NCI-H774 (cell line): ENCODE results near the gene GET4.

Source experiments
- DNase-seq: peaks from one replicate; lab custom pipeline; 2025; lab: John Stamatoyannopoulos, UW

The GET4 gene, protein sequence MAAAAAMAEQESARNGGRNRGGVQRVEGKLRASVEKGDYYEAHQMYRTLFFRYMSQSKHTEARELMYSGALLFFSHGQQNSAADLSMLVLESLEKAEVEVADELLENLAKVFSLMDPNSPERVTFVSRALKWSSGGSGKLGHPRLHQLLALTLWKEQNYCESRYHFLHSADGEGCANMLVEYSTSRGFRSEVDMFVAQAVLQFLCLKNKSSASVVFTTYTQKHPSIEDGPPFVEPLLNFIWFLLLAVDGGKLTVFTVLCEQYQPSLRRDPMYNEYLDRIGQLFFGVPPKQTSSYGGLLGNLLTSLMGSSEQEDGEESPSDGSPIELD

DNA sequence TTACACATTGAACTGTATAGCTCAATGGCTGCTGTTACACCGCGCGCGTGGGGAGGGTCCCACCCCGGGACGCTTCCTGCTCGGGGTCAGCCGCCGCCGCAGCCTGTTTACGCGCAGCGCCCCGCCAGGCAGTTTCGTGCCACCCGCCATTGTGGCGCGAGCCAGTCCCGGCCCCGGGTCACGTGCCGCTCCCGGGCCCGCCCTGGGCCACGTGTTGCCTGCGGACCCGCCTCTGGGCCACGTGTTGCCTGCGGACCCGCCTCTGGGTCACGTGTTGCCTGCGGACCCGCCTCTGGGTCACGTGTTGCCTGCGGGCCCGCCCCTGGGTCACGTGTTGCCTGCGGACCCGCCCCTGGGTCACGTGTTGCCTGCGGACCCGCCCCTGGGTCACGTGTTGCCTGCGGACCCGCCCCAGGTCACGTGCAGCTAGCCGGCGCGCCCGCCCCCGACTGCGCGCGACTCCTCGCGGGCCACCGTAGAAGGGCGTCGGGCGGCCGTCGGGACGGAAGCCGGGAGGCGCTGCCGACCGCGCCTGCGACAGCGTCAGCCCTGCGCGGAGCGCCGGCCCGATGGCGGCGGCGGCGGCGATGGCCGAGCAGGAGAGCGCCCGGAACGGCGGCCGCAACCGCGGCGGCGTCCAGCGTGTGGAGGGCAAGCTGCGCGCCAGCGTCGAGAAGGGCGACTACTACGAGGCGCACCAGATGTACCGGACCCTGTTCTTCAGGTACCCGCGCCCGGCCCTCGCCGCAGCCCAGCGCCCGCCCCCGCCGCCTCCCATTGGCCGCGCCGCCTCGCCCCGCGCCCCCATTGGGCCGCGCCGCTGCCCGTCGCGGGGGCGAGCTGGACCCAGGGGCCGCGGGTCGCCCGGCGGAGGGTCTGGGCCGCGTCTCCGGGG, at the start of gene GET4:
GET4 (plus strand) TSS at position 478 of the 895 bp plus-strand sequence; CDS start at position 570, 92 bp downstream.
- peak; percentile 96 for DNase-seq

DNA sequence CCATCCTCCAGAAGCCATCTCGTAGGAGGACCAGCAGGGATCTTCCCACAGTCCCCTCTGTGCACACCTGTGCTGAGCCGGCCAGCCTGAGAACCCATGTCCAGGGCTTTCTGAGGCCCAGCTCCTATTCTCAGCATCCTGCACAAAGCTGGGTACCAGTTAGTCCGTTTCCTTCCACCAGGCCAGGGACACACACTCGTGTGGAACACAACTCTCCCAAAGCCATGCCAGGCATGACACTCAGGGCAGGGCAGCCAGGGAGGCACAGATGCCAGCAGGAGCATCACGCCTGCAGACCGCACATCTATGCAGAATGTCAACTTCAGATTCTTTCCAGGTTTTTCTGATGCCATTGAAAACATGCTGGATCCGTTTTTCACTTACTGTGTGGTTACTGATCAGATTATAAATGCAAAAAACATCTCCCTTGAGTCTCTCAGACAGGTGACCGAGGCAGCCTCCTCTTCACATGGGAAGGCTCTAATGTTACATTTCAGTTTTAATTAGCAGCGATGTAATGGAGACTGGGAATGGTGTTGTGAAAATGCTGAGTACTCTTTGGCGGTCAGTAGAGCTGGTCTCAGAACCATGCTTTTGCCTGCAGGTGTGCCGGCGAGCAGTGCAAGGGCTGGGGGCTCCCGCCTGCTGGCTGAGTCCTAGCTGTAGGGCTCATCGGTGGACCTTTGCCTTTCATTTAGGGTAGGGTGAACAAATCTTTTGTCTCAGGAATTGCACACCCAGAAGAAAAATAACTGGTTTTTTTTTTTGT, 47.4 kb upstream of the GET4 start:
- DNase-seq, result no peak

DNA sequence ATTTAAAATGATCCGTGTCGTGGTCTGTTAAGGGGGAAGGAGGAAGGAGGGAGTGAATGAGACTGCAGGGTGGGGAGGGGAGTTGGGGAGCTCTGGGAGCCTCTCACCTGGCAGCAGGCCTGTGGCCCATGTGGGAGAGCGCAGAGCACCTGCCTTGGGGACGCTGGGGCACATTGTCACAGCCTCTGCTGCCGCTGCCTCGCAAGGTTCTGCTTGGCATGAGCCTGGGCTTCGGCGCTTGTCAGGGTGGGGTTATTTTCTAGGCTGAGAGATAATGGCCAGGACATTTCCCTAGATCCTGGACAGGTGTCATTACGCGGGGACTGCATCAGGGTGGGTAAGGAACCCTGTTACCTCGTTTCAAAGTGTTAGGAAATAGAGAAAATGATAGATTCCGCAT, 46.3 kb upstream of the GET4 start:
- DNase-seq, result no peak

DNA sequence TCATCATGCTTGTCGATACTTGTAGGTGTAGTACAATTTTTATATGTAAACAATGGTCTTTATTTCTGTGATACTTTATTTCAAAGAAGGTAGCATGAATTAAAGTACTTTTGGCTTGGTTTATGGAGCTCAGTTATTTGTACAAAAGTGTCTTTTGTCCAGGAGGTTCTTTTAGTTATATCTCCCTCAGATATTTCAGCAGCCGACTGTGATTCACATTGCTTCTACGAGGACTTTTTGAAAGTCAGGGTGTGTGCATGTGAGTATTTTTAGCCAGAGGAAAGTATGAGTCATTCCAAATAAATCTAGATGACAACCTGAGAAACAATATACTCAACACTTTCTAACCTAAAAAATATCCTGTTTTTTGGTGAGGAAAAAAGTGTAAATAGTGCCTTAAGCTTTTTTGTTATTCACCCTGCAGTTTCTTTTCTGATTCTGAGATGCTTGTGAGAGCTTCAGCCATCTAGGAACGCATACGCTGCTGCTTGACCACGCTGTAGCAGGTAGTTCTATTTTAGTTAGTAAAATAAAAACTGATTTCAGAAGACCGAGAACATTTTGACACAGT, 44.7 kb upstream of the GET4 start:
- no peak for DNase-seq

DNA sequence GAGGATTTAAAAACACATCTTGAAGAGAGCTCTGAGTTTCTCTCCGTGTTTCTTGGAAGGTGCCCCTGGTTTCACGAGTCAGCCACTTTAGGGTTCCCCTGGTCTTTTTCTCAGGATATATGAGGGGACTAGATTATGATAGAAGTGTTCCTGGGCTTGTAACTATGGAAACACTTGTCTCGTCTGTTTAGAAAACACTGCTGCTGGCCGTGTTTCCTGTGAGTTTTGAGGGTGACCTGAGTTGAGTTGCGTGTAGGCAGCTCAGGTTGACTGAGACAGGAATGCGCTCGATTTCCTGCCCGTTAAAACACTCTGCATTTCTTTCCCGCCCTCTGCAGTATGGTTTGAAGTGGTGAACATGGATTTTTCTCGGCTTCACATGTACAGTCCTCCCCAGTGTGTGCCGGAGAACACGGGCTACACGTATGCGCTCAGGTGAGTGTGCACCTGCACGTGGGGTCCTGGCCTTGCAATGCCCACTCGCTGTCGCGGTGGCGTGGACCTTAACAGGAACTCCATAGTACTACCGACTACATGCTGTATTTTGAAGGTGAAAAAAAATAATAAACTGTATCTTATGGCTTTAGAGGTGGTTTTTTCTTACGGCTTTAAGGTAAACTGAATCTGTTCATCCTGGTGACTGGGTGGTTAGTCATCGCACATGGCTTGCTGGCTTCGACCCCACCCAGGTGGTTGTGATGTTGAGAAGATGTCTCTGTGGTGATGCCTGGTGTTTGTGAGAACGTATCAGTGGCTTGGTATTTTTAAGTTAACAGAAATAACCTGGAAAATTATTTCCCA, 44.0 kb upstream of the GET4 start, which contains the start of gene SUN1:
SUN1 (plus strand) TSS at position 310 of the 801 bp plus-strand sequence; CDS start at position 359, 49 bp downstream.
- DNase-seq, result no peak

DNA sequence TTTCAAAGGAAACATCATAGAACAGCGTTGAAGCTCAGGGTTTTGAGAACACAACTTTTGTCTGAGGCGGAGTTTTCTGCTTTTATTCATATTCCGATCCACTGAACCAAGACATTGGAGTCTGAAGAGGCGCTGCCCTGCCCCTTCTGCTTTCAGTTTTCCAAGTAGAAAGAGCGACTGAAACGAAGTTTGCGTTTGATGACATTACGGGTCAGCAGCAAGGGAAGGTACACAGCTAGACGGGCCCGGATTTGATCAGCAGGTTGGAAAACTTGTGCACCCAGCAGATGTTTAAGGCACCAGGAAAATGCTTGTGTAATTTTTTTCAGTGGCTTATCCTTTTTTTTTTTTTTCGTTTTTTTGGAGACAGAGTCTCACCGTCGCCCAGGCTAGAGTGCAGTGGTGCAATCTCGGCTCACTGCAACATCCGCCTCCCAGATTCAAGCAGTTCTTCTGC, 43.4 kb upstream of the GET4 start:
- DNase-seq, result no peak

DNA sequence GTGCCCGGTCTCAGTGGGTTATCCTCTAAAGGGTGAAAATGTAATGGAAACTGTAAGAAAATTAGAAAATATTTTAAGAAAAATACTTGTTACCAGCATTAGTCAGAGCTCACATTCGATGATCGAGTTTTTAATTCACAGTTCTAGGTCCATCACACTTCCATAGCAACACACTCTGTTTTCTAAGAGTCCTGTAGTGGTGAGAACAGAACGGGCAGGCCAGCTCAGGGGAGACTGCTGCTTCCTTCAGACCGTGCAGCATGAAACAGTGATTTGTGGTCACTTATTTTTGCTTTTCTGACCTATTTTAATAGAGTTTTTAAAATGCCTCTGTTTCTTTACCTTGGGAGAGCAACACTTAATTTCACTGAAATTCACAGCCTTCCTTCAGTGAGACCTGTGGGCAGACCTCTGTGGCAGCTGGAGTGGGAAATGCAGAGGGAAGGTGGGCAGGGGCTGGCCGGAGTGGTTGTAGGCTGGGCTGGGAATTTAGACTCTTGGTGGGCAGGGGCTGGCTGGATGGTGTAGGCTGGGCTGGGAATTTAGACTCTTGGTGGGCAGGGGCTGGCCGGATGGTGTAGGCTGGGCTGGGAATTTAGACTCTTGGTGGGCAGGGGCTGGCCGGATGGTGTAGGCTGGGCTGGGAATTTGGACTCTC, 42.6 kb upstream of the GET4 start:
- no peak for DNase-seq

DNA sequence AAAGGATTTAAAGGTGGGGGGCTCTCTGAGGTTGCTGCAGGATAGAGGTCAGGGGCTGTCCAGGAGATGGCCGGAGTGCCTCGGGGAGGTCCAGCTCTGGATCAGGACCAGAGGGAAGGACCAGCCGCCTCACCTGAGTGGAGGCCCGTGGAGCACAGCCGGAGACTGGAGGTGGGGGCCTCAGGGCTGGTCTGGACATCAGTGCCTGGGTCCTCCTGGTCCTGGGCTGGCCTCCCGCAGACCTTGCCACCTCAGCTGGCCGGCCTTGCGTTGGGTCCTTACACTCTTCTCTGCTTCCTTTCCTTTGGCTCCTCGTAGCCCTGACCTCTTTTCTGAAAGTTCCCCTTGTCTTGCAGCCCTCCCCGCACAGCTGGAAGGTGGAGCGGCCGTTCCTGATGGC, 42.1 kb upstream of the GET4 start:
- no peak for DNase-seq

DNA sequence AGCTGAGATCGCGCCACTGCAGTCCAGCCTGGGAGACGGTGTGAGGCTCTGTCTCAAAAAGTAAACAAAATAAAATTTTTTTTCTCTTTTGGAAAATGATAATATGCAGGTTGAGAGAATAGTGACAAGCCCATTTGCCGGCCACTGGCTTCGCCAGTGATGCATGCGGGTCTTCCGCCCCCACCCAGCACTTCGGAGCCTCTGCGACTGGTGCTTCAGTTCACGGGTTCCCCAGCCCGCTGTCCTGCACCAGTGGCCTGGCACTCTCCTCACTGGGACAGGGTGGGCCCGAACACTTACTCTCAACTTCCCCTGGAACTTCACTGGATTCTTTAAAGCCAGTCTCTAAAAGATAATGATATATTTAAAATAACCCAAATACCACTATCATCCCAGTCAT, 41.3 kb upstream of the GET4 start:
- no peak for DNase-seq

DNA sequence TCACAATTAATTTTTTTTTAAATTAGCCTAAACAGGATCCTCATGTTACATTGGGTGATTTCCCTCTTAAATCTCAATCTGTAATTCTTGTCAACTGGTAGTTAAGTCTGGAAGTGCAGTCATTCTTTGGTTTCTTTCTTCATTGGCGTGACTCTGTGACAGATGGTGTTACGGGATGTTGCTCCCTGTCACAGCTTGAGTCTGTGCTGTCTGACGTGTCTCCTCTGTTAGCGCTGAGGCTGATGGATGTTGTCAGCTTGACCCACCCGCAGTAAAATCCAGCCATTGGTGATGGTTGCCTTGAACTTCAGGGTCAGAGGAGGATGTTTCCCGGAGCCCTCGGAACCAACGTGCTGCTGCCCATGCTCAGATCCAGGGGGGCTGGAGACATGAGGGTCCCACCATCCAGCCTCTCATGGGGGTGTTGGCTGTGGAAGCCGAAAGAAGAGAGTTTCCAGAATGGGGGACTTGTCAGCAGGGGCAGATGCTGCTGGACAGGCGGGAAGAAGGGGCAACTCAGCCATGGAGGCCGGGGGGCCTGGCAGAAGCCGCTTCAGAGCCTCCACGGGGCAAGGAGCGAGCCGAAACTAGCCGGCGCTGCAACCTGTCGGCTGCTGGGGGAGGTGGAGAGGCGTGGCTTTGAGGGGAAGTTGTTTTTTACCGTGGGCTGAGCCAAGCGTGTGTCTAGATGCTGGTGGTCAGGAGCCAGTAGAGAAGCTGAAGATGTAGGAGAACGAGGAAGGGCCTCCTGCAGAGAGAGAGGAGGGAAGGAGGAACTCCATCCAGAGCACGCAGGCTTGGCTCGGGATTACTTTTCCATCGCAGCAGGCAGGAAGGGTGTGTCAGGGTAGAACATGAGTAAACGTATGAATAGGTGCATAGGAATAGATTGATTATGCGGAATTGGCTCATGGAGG, 40.6 kb upstream of the GET4 start:
- DNase-seq, result no peak

DNA sequence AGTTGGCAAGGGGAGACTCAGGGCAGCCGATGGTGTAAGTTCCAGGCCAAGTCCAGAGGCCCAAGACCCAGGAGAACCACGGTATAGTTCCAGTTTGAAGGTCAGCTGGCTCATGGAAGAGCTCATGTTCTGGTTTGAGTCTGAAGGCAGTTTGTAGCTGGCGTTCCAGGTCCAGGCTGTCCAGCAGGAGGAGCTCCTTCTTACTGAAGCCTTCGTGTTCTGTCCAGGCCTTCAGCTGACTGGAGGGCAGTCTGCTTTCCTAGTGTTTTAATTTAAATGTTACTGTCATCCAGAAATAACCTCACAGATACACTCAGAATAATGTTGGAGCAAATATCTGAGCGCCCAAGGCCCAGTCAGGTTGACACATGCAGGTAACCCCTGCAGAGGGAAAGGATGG, 39.9 kb upstream of the GET4 start:
- no peak for DNase-seq

DNA sequence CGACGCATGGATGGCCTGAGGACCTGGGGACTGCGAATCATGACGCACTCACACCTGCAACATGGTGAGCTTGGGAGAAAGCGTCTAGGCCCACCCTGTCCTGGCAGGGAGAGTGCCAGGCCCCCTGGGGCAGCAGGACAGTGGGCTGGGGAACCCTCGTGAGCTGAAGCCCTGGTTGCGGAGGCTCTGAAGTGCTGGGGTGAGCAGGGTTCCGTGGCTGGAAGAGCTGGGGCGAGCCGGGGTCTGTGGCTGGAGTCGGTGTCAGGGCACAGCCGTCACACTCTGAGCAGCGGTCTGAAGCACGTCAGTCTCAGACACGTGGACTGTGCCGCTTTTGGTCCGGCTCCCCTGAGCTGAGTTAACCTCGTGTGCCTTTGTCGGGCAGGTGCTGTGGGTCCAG, 39.4 kb upstream of the GET4 start:
- no peak for DNase-seq

DNA sequence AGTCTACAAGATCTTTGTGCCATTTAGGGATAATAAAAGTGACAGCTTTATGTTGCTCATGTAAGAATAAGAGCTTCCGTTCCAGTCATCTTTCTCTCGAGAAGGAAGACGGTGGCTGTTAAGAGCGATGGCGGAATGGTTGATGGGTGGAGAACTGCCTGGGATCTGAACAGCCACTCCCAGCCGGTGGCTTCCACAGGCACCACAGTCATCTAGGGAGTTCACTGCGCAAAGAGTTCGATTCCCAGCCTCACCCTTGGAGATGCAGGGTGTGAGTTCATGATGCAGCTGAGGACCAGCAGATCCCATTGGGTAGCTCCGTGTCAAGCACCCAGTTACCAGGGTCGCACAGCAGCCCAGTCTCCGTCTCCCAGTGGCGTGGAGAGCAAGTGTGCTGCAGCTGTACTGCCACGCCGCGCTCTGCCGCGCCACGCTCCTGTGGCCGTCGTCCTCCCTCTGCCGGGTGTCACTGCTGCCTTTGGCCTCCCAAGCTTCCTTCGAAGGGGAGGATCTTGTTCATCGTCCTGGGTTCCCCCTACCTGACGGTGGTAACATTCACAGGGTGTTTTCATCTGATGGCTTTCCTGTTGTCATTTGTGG, 36.3 kb upstream of the GET4 start:
- DNase-seq, result no peak

DNA sequence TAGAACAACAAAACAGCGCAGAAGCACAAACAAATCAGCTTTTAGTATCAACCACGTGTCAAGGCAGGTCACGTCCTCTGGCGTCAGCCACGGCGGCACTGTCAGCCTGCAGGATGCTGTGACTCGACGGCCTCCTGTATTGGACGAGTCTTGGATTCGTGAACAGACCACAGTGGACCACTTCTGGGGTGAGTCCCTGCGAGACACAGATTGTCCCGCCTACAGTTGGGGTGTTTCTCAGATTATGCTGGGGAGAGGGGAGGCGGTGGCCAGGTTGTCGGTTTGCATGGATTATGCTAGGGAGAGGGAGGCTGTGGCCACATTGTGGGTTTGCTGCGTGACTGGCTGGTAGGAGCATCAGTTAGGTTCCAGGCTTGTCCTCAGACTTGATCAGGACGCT, 34.4 kb upstream of the GET4 start:
- no peak for DNase-seq

DNA sequence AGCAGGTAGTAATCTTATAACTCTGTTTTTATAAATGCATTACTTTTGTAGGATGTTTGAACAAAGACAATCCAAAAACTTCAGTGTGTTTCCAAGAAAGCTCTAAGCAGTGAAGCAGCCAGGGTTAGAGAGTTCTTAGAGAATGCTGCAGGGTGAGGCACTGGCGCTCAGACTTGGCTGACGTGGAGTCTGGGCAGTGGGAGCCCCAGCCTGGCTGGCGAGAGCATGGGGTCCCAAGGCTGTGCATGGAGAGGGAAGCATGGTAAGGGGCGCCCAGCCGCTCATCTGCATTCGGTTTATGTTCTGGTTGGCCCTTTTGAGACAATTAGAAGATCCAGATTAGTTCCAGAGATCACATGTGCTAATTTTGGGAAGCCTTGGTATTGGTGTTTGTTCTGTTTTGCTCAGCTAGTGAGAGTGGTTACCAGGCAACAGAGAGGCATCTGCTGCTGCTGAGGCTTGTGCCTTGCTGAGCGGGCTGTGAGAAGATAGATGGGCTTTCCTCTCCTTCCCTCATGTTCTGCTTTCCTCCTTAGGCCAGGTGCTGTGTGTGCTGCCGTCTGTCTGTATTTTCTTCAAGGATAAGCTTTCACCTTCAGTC, 33.8 kb upstream of the GET4 start:
- no peak for DNase-seq

DNA sequence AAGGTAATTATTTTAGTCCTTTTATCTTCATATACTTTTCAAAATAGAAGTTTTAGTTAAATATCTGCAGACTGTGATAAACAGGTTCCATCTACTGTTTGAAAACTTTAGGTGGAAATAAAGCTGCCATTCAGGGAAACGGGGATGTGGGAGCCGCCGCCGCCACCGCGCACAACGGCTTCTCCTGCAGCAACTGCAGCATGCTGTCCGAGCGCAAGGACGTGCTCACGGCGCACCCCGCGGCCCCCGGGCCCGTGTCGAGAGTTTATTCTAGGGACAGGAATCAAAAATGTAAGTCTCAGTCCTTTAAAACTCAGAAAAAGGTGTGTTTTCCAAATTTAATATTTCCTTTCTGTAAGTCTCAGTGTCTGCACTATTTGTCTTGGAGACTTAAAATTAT, 33.1 kb upstream of the GET4 start:
- no peak for DNase-seq

DNA sequence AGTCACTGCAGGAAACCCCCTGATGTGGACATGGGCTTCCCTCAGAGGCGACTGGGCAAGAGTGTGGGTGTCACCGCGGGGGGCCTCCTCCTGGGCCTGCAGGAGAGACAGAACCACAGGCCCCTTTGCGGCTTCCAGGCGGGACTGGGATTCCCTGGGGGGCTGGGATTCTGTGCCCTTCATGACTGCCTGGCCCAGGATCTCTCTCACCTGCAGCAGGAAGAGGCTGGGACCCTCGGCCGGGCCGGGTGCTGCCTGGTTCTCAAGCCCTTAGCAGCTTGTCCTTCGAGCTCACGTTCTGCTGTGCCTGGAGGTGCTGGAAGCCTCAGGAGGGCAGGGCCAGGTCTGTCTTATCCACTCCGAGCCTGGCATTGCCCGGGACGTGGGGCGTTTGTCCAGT, 32.3 kb upstream of the GET4 start:
- no peak for DNase-seq

DNA sequence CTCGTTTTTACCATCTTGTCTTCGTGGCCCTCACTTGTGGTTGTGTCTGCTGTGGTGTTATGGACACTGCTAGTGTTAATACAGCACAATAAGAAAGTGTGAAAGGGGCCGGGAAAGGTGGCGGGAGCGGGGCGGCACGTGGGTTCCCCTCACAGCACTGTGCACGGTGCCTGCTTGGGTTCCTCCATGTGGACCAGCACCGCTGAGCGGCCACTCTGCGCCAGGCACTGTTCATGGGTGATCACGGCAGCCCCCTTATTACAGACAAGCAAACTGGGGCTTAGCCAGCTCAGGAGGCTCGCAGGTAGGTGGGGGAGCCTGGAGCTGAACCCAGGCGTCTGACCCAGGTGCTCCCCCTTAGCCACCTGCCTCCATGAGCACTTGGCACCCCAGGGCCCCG, 31.8 kb upstream of the GET4 start:
- no peak for DNase-seq

DNA sequence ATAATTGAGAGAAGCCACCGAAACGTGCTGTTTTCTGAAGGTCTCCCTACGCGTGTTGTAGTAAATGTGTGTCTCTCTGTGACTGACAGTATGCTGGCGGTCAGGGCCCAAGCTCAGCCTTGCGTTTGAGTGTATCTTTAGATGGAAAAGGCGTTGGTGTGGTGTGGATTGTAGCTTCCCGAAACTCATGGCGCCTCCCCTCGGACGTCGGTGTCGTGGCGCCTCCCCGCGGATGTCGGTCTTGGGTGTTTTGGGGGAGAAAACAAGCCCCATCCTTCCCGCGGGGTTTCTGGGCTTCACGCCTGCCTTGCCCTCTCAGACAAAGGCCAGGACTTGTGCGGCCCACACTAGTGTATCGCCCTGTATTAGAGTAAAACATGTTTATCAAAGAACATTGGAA, 31.3 kb upstream of the GET4 start:
- DNase-seq, result no peak
